Liver (tissue), 9 donors: ENCODE measurements around the gene CAVIN4. TPM values are rescaled to one million over a fixed set of nuclear protein-coding genes. Genes with fewer than 3 reads are reported as not detected.

Experiments used
- DNase-seq: peaks from one replicate; pipeline ENCODE4 v3.0.0-alpha.2; 2017; ENCODE audit warnings: low spot score
- H3K27ac ChIP-seq, 2 donors: one replicate each; pipeline ENCODE4 v1.7.0; 2013; ENCODE audit warnings: inconsistent platforms in 2 of 2, low read length in 2 of 2, control low read depth in 1 of 2, low read depth in 1 of 2, mild to moderate bottlenecking in 1 of 2
- H3K27me3 ChIP-seq, 4 donors: one replicate each; pipeline versions ENCODE4 v1.6.1 to v1.7.0; 2013; ENCODE audit warnings: low read length in 3 of 4, inconsistent platforms in 1 of 4, mild to moderate bottlenecking in 1 of 4, moderate library complexity in 1 of 4; ENCODE audit not compliant: control insufficient read depth in 4 of 4, insufficient read depth in 4 of 4
- H3K36me3 ChIP-seq, 4 donors: one replicate each; pipeline versions ENCODE4 v1.6.1 to v1.7.0; 2013; ENCODE audit warnings: low read length in 3 of 4, mild to moderate bottlenecking in 3 of 4, low read depth in 1 of 4, moderate library complexity in 1 of 4; ENCODE audit not compliant: control insufficient read depth in 4 of 4, insufficient read depth in 3 of 4
- H3K4me1 ChIP-seq, 4 donors: one replicate each; pipeline versions ENCODE4 v1.6.1 to v1.7.0; 2013; ENCODE audit warnings: low read length in 3 of 4, mild to moderate bottlenecking in 3 of 4, moderate library complexity in 1 of 4; ENCODE audit not compliant: control insufficient read depth in 4 of 4, insufficient read depth in 4 of 4
- H3K4me3 ChIP-seq, 3 donors: one replicate each; pipeline versions ENCODE4 v1.6.1 to v1.7.0; 2013; ENCODE audit warnings: low read length in 3 of 3, control low read depth in 1 of 3, low read depth in 1 of 3, mild to moderate bottlenecking in 1 of 3
- H3K9ac ChIP-seq, 2 donors: one replicate each; pipeline ENCODE4 v1.7.0; 2013; ENCODE audit warnings: low read length in 2 of 2, mild to moderate bottlenecking in 2 of 2, moderate library complexity in 2 of 2, control low read depth in 1 of 2, low read depth in 1 of 2
- H3K9me3 ChIP-seq, 4 donors: one replicate each; pipeline versions ENCODE4 v1.6.1 to v1.7.0; 2013; ENCODE audit warnings: low read length in 3 of 4; ENCODE audit not compliant: control insufficient read depth in 4 of 4
- CTCF ChIP-seq: fragments of 150-350 bp; IDR thresholded peaks from 2 replicates; pipeline ENCODE4 v1.5.1; 2017; ENCODE audit warnings: improper control_type of control experiment, low read depth, low read length; ENCODE audit not compliant: missing input control
- FOXA1 ChIP-seq: IDR thresholded peaks from 2 replicates; pipeline ENCODE4 v1.6.1; 2016; ENCODE audit warnings: antibody characterized with exemption
- FOXA2 ChIP-seq: IDR thresholded peaks from 2 replicates; pipeline ENCODE4 v1.6.1; 2016; ENCODE audit warnings: antibody characterized with exemption
- GABPA ChIP-seq, 2 donors: IDR thresholded peaks in 1 of 2; conservative IDR thresholded peaks in 1 of 2; 2 replicates each; pipeline ENCODE4 v1.6.1; 2016; ENCODE audit warnings: antibody characterized with exemption in 2 of 2, mild to moderate bottlenecking in 1 of 2, moderate library complexity in 1 of 2
- HNF4G ChIP-seq: IDR thresholded peaks from 2 replicates; pipeline ENCODE4 v1.6.1; 2016; ENCODE audit warnings: antibody characterized with exemption
- JUND ChIP-seq, 2 donors: IDR thresholded peaks; 2 replicates each; pipeline ENCODE4 v1.6.1; 2016; ENCODE audit warnings: antibody characterized with exemption in 2 of 2
- MAX ChIP-seq: IDR thresholded peaks from 2 replicates; pipeline ENCODE4 v1.6.1; 2016; ENCODE audit warnings: antibody characterized with exemption
- NR2F2 ChIP-seq: IDR thresholded peaks from 2 replicates; pipeline ENCODE4 v1.6.1; 2016; ENCODE audit warnings: antibody characterized with exemption
- RAD21 ChIP-seq, 2 donors: IDR thresholded peaks; 2 replicates each; pipeline ENCODE4 v1.6.1; 2016; ENCODE audit warnings: antibody characterized with exemption in 2 of 2, mild to moderate bottlenecking in 2 of 2
- REST ChIP-seq: IDR thresholded peaks from 2 replicates; pipeline ENCODE4 v1.6.1; 2016; ENCODE audit warnings: antibody characterized with exemption, mild to moderate bottlenecking
- RXRA ChIP-seq, 2 donors: IDR thresholded peaks; 2 replicates each; pipeline ENCODE4 v1.6.1; 2017 to 2018; ENCODE audit warnings: antibody characterized with exemption in 2 of 2, mild to moderate bottlenecking in 1 of 2
- SP1 ChIP-seq: IDR thresholded peaks from 2 replicates; pipeline ENCODE4 v1.6.1; 2018; ENCODE audit warnings: antibody characterized with exemption, mild to moderate bottlenecking
- TAF1 ChIP-seq: conservative IDR thresholded peaks from 2 replicates; pipeline ENCODE4 v1.6.1; 2016; ENCODE audit warnings: antibody characterized with exemption, mild to moderate bottlenecking
- YY1 ChIP-seq: IDR thresholded peaks from 2 replicates; pipeline ENCODE4 v1.6.1; 2016; ENCODE audit warnings: antibody characterized with exemption, mild to moderate bottlenecking
- ZBTB33 ChIP-seq: IDR thresholded peaks from 2 replicates; pipeline ENCODE4 v1.6.1; 2016; ENCODE audit warnings: antibody characterized with exemption
- WGBS: extraction: QIAGEN DNeasy Blood & Tissue Kit; methylation state at CpG from one replicate; pipeline ENCODE4 v1.1.7; 2013; 5-methylcytosine and 5-hydroxymethylcytosine counted together
- polyA plus RNA-seq, 2 donors: library from polyadenylated mRNA; stranded (reverse) in 1 of 2; unstranded in 1 of 2; fragments of 200-250 nt in 1 of 2; fragments of >200 nt in 1 of 2; fragmentation: Nextera tagmentation in 1 of 2; extraction: Ambion mirVana in 1 of 2; gene quantifications; one replicate each; pipeline versions ENCODE4 v1.2.1 to v1.2.3, GENCODE V29; 2013 to 2015
- total RNA-seq, 2 donors: library from RNA; depleted of rRNA; stranded (reverse); fragments of >200 nt; gene quantifications; one replicate each; pipeline ENCODE4 v1.2.3, GENCODE V29; 2014
- TF ChIP-seq, protein P1 (sequence below): IDR thresholded peaks from 2 replicates; pipeline ENCODE4 v1.6.1; 2016; ENCODE audit warnings: antibody characterized with exemption
- donor health status: healthy.
- donor health status: healthy.
- donor health status: healthy.
- donor health status: healthy.
- donor health status: healthy.

The CAVIN4 gene
- total and polyA plus RNA-seq, 4 donors: 0.05 to 0.08 (median 0.06) TPM

GRCh38 chr9:100581661-100582060 lies 3.8 kb downstream of the CAVIN4 start:
- no peak for DNase-seq
- Histone ChIP-seq H3K27me3 (no peaks in the 10 kb centered on the region), H3K4me1 (no peaks in the 10 kb centered on the region), H3K9ac (no peak overlapping the region), H3K27ac (no peak overlapping the region), H3K9me3 (no peaks in the 10 kb centered on the region), H3K4me3 (no peak overlapping the region), H3K36me3 (no peaks in the 10 kb centered on the region)
- WGBS: 89% methylated on average over 4 of the region's 4 CpGs
- TF ChIP-seq TAF1: no peak
- no peak for TF ChIP-seq MAX
- no peak for TF ChIP-seq FOXA2
- no peak for TF ChIP-seq CTCF
- no peak for TF ChIP-seq SP1
- TF ChIP-seq, protein P1, sequence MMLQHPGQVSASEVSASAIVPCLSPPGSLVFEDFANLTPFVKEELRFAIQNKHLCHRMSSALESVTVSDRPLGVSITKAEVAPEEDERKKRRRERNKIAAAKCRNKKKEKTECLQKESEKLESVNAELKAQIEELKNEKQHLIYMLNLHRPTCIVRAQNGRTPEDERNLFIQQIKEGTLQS: no peak
- TF ChIP-seq RXRA (IDR thresholded peaks at IDR 0.05): no peak
- TF ChIP-seq GABPA (IDR thresholded peaks at IDR 0.05 in 1 of 2, conservative IDR thresholded peaks at IDR 0.05 in 1 of 2): no peak
- no peak for TF ChIP-seq RAD21 (IDR thresholded peaks at IDR 0.05)
- no peak for TF ChIP-seq HNF4G
- no peak for TF ChIP-seq REST
- no peak for TF ChIP-seq NR2F2
- no peak for TF ChIP-seq ZBTB33
- no peak for TF ChIP-seq YY1
- no peak for TF ChIP-seq JUND (IDR thresholded peaks at IDR 0.05)
- TF ChIP-seq FOXA1: no peak
